Epidermal melanocyte (primary cell): ENCODE data around the gene SLC12A2.
A peak's percentile ranks its signal among the peaks of the same experiment; 100 is the strongest.

Experiments
- DNase-seq: peaks from one replicate; pipeline ENCODE4 v3.0.0; 2011; ENCODE audit warnings: low spot score; ENCODE audit not compliant: insufficient read length

SLC12A2 gene

GRCh38 chr5:128083033-128083810 lies at the start of gene SLC12A2:
Gene SLC12A2 (plus strand): TSS chr5:128083766. CDS start chr5:128083955, 189 bp downstream.
- peak; percentile 74 for DNase-seq

- no peak for DNase-seq
These were observed 47.9 kb upstream of the SLC12A2 start for GRCh38 chr5:128035689-128036088.

GRCh38 chr5:128036950-128037349 lies 46.6 kb upstream of the SLC12A2 start:
- peak; percentile 21 for DNase-seq

- DNase-seq: no peak
These were observed 44.9 kb upstream of the SLC12A2 start for GRCh38 chr5:128038643-128039042.

- DNase-seq: no peak
These were observed 42.6 kb upstream of the SLC12A2 start for GRCh38 chr5:128040927-128041326.

GRCh38 chr5:128052780-128053179 lies 30.8 kb upstream of the SLC12A2 start:
- DNase-seq: no peak

- no peak for DNase-seq
These were observed 30.1 kb upstream of the SLC12A2 start for GRCh38 chr5:128053291-128053954.

GRCh38 chr5:128060644-128061385 lies 22.8 kb upstream of the SLC12A2 start:
- no peak for DNase-seq

GRCh38 chr5:128062172-128062746 lies 21.3 kb upstream of the SLC12A2 start:
- no peak for DNase-seq

- no peak for DNase-seq
These were observed 9.4 kb upstream of the SLC12A2 start for GRCh38 chr5:128074171-128074570.

GRCh38 chr5:128074953-128075352 lies 8.6 kb upstream of the SLC12A2 start:
- no peak for DNase-seq

GRCh38 chr5:128077526-128077925 lies 6.0 kb upstream of the SLC12A2 start:
- DNase-seq: no peak

GRCh38 chr5:128081111-128081851 lies 2.3 kb upstream of the SLC12A2 start:
- no peak for DNase-seq

GRCh38 chr5:128082551-128083032 lies 974 bp upstream of the SLC12A2 start:
- peak; percentile 22 for DNase-seq

- peak; percentile 38 for DNase-seq
These were observed 253 bp downstream of the SLC12A2 start for GRCh38 chr5:128083811-128084227.

GRCh38 chr5:128084228-128085167 lies 932 bp downstream of the SLC12A2 start:
- DNase-seq: no peak

- DNase-seq: no peak
These were observed 1.8 kb downstream of the SLC12A2 start for GRCh38 chr5:128085413-128085812.

GRCh38 chr5:128091579-128091978 lies 8.0 kb downstream of the SLC12A2 start:
- no peak for DNase-seq

- no peak for DNase-seq
These were observed 8.6 kb downstream of the SLC12A2 start for GRCh38 chr5:128092144-128092543.

- no peak for DNase-seq
These were observed 9.8 kb downstream of the SLC12A2 start for GRCh38 chr5:128093368-128093767.
